ENCODE data around the gene M6PR. TPM values are rescaled to one million over a fixed set of nuclear protein-coding genes. Genes with fewer than 3 reads are reported as not detected.
"Not testable (repeated sequence)": the region's sequence is repeated elsewhere in the genome, so short reads cannot be mapped to it uniquely, and the experiment has no call there.

Gene M6PR
- total and polyA plus RNA-seq, 8 donors: 29.5 to 99.7 (median 54.0) TPM

- H3K4me3 ChIP-seq: no peak overlapping the region
- no peaks in the 10 kb centered on the region for H3K27me3 ChIP-seq
- ATAC-seq (no peak), DNase-seq (no peak), FAIRE-seq (no peak)
- H3K27ac ChIP-seq: no peak overlapping the region
- intact Hi-C loops (cut with DNase I): no loop called here
- H3K36me3 ChIP-seq: no peaks in the 10 kb centered on the region
- no peak for TF ChIP-seq CTCF (IDR thresholded peaks at IDR 0.05)
- H3K9me3 ChIP-seq: no peaks in the 10 kb centered on the region
- no peaks in the 10 kb centered on the region for H3K4me1 ChIP-seq
- WGBS, 2 donors: 56 to 64% methylated on average over 7 to 10 of the region's 10 CpGs
These were observed 43.9 kb downstream of the M6PR start for GRCh38 chr12:8905546-8905945.

- DNase-seq (no peak), ATAC-seq (no peak), FAIRE-seq (no peak)
- no peaks in the 10 kb centered on the region for H3K27me3 ChIP-seq
- H3K27ac ChIP-seq: no peak overlapping the region
- H3K4me3 ChIP-seq: no peak overlapping the region
- no peaks in the 10 kb centered on the region for H3K36me3 ChIP-seq
- no peak for TF ChIP-seq CTCF (IDR thresholded peaks at IDR 0.05)
- intact Hi-C loops (cut with DNase I): no loop called here
- no peaks in the 10 kb centered on the region for H3K4me1 ChIP-seq
- no peaks in the 10 kb centered on the region for H3K9me3 ChIP-seq
These were observed 44.8 kb downstream of the M6PR start for GRCh38 chr12:8904665-8905064.

- no peaks in the 10 kb centered on the region for H3K9me3 ChIP-seq
- no peaks in the 10 kb centered on the region for H3K27me3 ChIP-seq
- TF ChIP-seq CTCF (IDR thresholded peaks at IDR 0.05): no peak
- no peak overlapping the region for H3K4me3 ChIP-seq
- FAIRE-seq: no peak
- H3K27ac ChIP-seq: no peak overlapping the region
- no peak for ATAC-seq
- intact Hi-C loops (cut with DNase I): no loop called here
- no peaks in the 10 kb centered on the region for H3K4me1 ChIP-seq
- no peaks in the 10 kb centered on the region for H3K36me3 ChIP-seq
- 61 to 71% methylated on average over 3 of the region's 3 CpGs for WGBS, 2 donors
- no peak for DNase-seq
These were observed 45.8 kb downstream of the M6PR start for GRCh38 chr12:8903646-8904045.

GRCh38 chr12:8902703-8903102 is 46.7 kb downstream of the M6PR start:
- 84 to 90% methylated on average over 5 of the region's 5 CpGs for WGBS, 2 donors
- H3K4me1 ChIP-seq; ATAC-seq; FAIRE-seq; H3K27ac ChIP-seq; H3K9me3 ChIP-seq; H3K36me3 ChIP-seq; H3K27me3 ChIP-seq; DNase-seq; intact Hi-C loops (cut with DNase I); H3K4me3 ChIP-seq: not testable (repeated sequence)

GRCh38 chr12:8899830-8900229 is 49.6 kb downstream of the M6PR start:
- FAIRE-seq (no peak), DNase-seq (no peak), ATAC-seq (no peak)
- H3K9me3 ChIP-seq: no peaks in the 10 kb centered on the region
- no peaks in the 10 kb centered on the region for H3K4me1 ChIP-seq
- H3K4me3 ChIP-seq: no peak overlapping the region
- intact Hi-C loops (cut with DNase I): loop anchor here in 1 of 3 donors (10.0 kb wide), 1 partner anchor 215 kb away; no protein-coding TSS in a partner anchor
- H3K27ac ChIP-seq: no peak overlapping the region
- no peaks in the 10 kb centered on the region for H3K27me3 ChIP-seq
- no peaks in the 10 kb centered on the region for H3K36me3 ChIP-seq
- WGBS, 2 donors: 73 to 81% methylated on average over 6 of the region's 6 CpGs
- no peak for TF ChIP-seq CTCF (IDR thresholded peaks at IDR 0.05)
